Esophagus (tissue), 2 donors: ENCODE results near the gene POLR3E. TPM values are rescaled to one million over a fixed set of nuclear protein-coding genes. Genes with fewer than 3 reads are reported as not detected.

Source experiments
- H3K27ac ChIP-seq, 2 donors: one replicate each; pipeline ENCODE4 v1.5.1; 2013; ENCODE audit warnings: low read depth in 2 of 2, mild to moderate bottlenecking in 2 of 2, inconsistent platforms in 1 of 2, low read length in 1 of 2, moderate library complexity in 1 of 2
- H3K27me3 ChIP-seq, 2 donors: one replicate each; pipeline ENCODE4 v1.6.1; 2013; ENCODE audit warnings: low read length in 2 of 2, control low read depth in 1 of 2, mild to moderate bottlenecking in 1 of 2; ENCODE audit not compliant: insufficient read depth in 2 of 2, control insufficient read depth in 1 of 2
- H3K36me3 ChIP-seq, 2 donors: one replicate each; pipeline ENCODE4 v1.6.1; 2013; ENCODE audit warnings: low read length in 1 of 2; ENCODE audit not compliant: control insufficient read depth in 2 of 2, insufficient read depth in 2 of 2
- H3K4me1 ChIP-seq, 2 donors: one replicate each; pipeline ENCODE4 v1.6.1; 2013; ENCODE audit warnings: low read length in 1 of 2; ENCODE audit not compliant: control insufficient read depth in 2 of 2, insufficient read depth in 2 of 2
- H3K4me3 ChIP-seq, 2 donors: one replicate each; pipeline ENCODE4 v1.5.1; 2013; ENCODE audit warnings: low read length in 2 of 2, mild to moderate bottlenecking in 2 of 2, low read depth in 1 of 2, moderate library complexity in 1 of 2
- H3K9me3 ChIP-seq, 2 donors: one replicate each; pipeline ENCODE4 v1.6.1; 2013; ENCODE audit warnings: mild to moderate bottlenecking in 2 of 2, low read depth in 1 of 2, low read length in 1 of 2, moderate library complexity in 1 of 2; ENCODE audit not compliant: control insufficient read depth in 2 of 2, insufficient read depth in 1 of 2
- WGBS, 2 donors: extraction: QIAGEN DNeasy Blood & Tissue Kit; methylation state at CpG; one replicate each; pipeline ENCODE4 v1.1.7; 2013; 5-methylcytosine and 5-hydroxymethylcytosine counted together
- polyA plus RNA-seq, 2 donors: library from polyadenylated mRNA; stranded (reverse); fragments of 200-250 nt; gene quantifications; one replicate each; pipeline ENCODE4 v1.2.3, GENCODE V29; 2013
- donor health status: healthy with polysubstance abuse.
- donor health status: Bipolar disorder and iron deficiency.

The POLR3E gene
- polyA plus RNA-seq, 2 donors, result 20.2 to 20.3 TPM

DNA sequence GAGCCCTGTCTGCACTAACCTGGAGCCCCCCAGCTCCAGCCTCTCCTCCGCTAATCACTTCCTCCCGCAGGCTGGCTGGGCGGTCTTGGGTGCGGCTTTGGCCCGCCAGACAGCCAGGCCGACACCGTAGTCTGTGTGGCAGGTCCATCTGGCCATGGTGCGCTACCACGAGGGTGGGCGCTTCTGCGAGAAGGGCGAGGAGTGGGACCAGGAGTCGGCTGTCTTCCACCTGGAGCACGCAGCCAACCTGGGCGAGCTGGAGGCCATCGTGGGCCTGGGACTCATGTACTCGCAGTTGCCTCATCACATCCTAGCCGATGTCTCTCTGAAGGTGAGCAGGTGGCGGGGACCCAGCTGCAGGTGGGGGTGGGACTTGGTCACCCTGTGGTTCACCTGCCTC, 30.7 kb upstream of the POLR3E start:
- H3K9me3 ChIP-seq, result no peaks in the 10 kb centered on the region
- H3K27me3 ChIP-seq, result no peaks in the 10 kb centered on the region
- H3K36me3 ChIP-seq, result peaks cover 5 to 23% of the 10 kb centered on the region in 2 donors
- no peak overlapping the region for H3K4me3 ChIP-seq
- 94 to 98% methylated on average over 19 of the region's 19 CpGs for WGBS, 2 donors
- no peak overlapping the region for H3K27ac ChIP-seq
- H3K4me1 ChIP-seq, result peaks cover 0 to 3% of the 10 kb centered on the region in 2 donors

DNA sequence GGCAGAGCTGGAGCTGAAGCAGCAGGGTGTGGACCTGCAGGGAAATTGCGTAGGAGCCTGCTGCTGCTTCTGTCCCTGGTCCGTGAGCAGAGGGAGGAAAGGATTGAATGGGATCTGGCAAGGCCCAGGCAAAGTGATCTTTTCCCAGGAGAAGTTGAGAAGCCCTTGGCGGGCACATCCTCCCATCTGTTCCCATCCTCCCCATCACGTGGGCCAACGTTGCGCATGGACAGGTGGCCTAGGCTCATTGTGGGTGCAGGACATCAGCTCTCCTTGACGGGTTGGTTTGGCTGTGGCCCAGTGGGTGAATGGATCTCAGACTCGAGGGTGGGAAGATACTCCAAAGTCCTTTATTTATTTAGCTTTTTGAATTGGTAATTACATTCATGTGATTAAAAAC, 29.4 kb upstream of the POLR3E start:
- Histone ChIP-seq H3K4me3 (no peak overlapping the region), H3K27me3 (no peaks in the 10 kb centered on the region), H3K27ac (no peak overlapping the region), H3K9me3 (no peaks in the 10 kb centered on the region), H3K36me3 (peaks cover under 1 to 20% of the 10 kb centered on the region in 2 donors), H3K4me1 (peaks cover 0 to 3% of the 10 kb centered on the region in 2 donors)
- 87 to 89% methylated on average over 8 of the region's 8 CpGs for WGBS, 2 donors

DNA sequence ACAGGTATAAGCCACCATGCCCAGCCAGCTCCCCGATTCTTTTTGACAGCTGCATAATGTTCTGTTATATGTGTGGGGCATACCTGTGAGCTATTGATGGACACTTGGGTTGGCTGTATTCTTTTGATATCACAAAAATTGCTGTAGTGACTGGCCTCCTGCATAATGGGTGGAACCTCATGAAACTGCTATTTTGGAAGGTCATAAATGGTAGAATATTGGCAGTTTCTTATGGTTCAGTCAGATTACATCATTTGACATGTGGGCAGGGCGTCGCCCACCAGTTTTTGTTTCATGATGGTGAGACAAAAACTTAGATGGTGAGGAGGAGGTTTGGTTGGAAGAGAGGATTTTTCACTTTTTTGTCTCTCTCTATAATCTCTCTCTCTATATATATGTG, 26.7 kb upstream of the POLR3E start:
- Histone ChIP-seq H3K4me3 (no peak overlapping the region), H3K27ac (no peak overlapping the region), H3K27me3 (no peaks in the 10 kb centered on the region), H3K9me3 (no peaks in the 10 kb centered on the region), H3K4me1 (peaks cover 0 to 3% of the 10 kb centered on the region in 2 donors), H3K36me3 (peaks cover 0 to 17% of the 10 kb centered on the region in 2 donors)
- 90 to 98% methylated on average over 3 of the region's 3 CpGs for WGBS, 2 donors

DNA sequence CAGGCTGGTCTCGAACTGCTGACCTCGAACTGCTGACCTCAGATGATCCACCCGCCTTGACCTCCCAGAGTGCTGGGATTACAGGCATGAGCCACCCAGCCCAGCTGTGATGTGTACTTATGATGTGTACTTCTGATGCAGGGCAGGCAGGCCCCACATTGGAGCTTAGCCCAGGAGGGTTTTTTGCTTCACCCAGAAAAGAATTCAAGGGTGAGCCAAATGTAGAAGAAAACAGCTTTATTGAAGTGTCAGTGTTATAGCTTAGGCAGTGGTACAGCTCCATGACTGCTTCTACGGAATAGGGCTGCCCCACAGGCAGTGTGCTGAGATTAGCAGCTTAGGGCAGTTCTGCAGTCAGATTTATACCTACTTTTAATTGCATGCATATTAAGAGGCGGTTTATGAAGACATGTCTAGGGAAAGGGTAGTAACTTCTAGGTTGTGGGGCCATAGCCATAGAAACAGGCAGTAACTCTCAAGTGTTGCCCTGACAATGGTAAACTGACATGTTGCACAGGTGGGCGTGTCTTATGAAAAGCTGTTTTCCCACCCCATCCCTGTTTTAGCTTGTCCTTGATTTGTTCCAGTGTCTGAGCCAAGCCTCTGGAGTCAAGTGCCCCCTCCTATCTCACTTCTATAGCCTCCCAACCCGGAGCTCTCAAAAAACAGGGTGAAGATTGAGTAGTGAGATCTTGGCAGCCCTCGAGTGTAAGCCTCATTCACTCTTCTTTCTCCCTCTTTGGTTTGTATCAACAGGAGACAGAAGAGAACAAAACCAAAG, 24.1 kb upstream of the POLR3E start:
- 59 to 66% methylated on average over 8 of the region's 8 CpGs for WGBS, 2 donors
- Histone ChIP-seq H3K4me1 (no peaks in the 10 kb centered on the region), H3K27ac (no peak overlapping the region), H3K27me3 (no peaks in the 10 kb centered on the region), H3K9me3 (no peaks in the 10 kb centered on the region), H3K4me3 (no peak overlapping the region), H3K36me3 (peaks cover 0 to 10% of the 10 kb centered on the region in 2 donors)

DNA sequence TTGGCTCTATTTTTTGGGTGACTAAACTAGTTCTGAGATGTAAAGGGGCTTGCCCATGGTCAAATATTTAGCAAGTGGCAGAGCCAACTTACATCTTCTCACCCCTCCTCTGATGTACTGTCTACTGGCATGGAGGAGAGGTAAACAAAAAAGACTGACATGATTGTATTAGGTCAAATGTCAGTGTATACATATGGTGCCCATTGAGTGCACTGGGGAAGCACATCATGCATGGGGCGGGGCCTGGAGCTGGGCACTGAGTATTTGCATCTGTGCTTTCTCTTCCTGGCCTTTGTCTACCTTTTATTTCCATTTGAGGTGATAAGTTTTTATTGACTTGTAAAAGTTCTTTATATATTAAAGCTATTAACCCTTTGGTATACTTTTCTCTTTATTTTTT, 22.3 kb upstream of the POLR3E start:
- Histone ChIP-seq H3K4me1 (no peaks in the 10 kb centered on the region), H3K27ac (no peak overlapping the region), H3K36me3 (peaks cover 0 to 17% of the 10 kb centered on the region in 2 donors), H3K27me3 (no peaks in the 10 kb centered on the region), H3K4me3 (no peak overlapping the region), H3K9me3 (no peaks in the 10 kb centered on the region)
- WGBS, 2 donors, result 95 to 100% methylated on average over 1 of the region's 1 CpG

DNA sequence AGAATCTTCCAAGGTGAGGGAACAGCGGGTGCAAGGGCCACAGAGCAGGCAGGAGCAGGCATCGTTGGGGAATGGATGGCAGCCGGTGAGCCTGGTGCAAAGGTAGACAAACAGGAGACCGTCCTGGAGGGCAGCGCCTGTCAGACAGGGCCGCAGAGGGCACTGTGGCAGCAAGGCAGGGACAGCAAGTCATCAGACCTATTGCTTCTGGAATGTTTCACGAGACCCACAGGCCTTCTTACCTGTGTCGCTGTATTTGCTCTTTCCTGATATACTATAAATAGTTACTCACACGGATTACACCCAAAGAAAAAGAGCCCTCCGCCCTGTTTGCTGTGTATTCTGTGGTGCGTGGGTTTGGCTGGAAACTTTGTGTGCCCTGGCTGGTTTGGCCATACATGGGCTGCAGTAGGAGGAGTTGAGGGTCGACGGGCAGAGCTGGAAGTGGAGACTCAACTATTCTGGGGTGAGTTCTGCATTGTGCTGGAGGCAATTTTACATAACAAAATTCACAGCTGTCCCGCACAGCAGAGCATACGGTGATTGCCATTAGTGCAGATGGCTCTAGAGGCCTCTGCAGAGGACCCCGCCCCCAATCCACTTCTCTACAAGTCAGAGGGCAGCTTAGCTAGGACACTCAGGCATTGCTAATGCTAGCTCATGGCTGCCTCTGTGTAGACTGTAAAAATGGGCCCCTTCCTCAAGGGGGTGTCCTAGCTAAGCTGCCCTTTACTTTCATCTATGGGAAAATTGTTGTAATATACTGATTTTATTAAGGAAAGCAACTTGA, 18.6 kb upstream of the POLR3E start:
- Histone ChIP-seq H3K36me3 (peaks cover 0 to 20% of the 10 kb centered on the region in 2 donors), H3K4me1 (no peaks in the 10 kb centered on the region), H3K27ac (no peak overlapping the region), H3K27me3 (no peaks in the 10 kb centered on the region), H3K9me3 (no peaks in the 10 kb centered on the region), H3K4me3 (no peak overlapping the region)
- WGBS, 2 donors, result 76 to 83% methylated on average over 16 of the region's 16 CpGs

DNA sequence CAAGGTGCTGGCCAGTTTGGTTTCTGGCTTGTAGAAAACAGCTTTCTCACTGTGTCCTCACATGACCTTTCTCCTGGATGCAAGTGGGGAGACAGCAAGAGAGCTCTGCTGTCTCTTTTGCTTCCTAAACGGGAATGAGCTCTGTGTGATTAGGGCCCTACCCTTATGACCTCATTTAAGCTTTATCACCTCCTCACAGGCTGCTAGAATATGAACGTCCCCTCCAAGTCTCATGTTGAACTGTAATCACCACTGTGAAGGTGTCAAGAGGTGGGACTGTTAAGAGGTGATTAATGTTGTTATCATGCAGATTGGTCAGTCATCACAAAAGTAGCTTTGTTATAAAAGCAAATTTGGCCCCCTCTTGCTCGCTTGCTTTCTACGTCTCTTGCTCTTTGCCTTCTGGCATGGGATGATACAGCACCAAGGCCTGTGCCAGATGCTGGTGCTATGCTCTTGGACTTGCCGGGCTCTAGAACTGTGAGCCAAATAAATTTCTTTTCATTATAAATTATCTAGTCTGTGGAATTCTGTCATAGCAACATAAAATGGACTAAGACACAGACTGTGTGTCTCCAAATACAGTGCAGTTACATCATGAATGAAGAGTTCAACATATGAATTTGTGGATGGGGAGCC, 14.8 kb upstream of the POLR3E start:
- WGBS, 2 donors, result 87 to 88% methylated on average over 5 of the region's 5 CpGs
- Histone ChIP-seq H3K27me3 (no peaks in the 10 kb centered on the region), H3K4me3 (no peak overlapping the region), H3K27ac (no peak overlapping the region), H3K9me3 (no peaks in the 10 kb centered on the region), H3K4me1 (no peaks in the 10 kb centered on the region), H3K36me3 (peaks cover 0 to 25% of the 10 kb centered on the region in 2 donors)

DNA sequence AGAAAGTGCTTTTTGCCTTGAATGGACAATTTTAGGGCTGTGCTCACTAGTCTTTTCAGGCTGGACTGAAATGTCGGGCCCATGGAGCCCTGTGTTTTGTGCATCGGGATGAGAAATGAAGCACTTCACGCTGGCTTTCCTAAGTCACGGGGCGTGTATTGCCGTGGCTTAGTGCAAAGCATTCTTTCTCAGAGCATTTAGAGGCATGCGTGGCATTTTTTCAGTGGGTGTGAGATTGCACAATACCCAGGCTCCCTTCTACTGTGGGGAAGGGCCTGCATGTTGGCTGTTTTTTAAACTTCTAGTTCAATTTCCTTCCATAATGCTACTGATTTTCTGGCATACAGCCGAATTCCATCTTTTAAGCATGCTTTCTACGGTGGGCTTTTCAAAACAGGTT, 12.6 kb upstream of the POLR3E start:
- Histone ChIP-seq H3K9me3 (no peaks in the 10 kb centered on the region), H3K27me3 (no peaks in the 10 kb centered on the region), H3K4me1 (no peaks in the 10 kb centered on the region), H3K36me3 (peaks cover 0 to 20% of the 10 kb centered on the region in 2 donors), H3K27ac (no peak overlapping the region), H3K4me3 (no peak overlapping the region)
- 64 to 69% methylated on average over 9 of the region's 9 CpGs for WGBS, 2 donors

DNA sequence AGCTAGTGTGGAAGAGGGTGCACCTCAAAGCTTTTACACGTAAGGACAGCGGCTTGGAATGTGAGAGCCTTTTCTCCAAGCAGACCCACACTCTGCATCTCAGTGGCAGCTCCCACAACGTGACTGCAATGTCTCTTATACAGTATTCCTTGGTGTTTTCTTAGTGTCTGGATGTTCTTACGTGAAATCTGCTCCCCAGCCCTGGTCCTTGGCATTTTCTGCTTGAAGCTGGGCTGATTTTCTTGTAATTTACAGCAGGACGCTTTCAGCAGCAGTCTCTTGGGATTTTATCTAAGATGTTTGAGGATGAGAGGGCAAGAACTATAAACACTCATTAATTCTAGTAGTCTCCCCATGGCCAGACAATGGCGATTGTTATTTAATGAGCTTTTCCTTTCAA, 12.1 kb upstream of the POLR3E start:
- Histone ChIP-seq H3K27ac (no peak overlapping the region), H3K4me3 (no peak overlapping the region), H3K36me3 (peaks cover 0 to 16% of the 10 kb centered on the region in 2 donors), H3K27me3 (no peaks in the 10 kb centered on the region), H3K4me1 (no peaks in the 10 kb centered on the region), H3K9me3 (no peaks in the 10 kb centered on the region)
- WGBS, 2 donors, result 78 to 81% methylated on average over 6 of the region's 6 CpGs
